Measurements from ENCODE around the gene DIPK1B.

Gene DIPK1B

GRCh38 chr9:136673088-136673974 lies 39.0 kb upstream of the DIPK1B start:
- no peak for DNase-seq

GRCh38 chr9:136673975-136674785 lies 38.2 kb upstream of the DIPK1B start:
- no peak for DNase-seq

GRCh38 chr9:136674786-136675349 lies 37.5 kb upstream of the DIPK1B start:
- DNase-seq: no peak

GRCh38 chr9:136675477-136676296 lies 36.7 kb upstream of the DIPK1B start:
- no peak for DNase-seq

- DNase-seq: no peak
Observed at GRCh38 chr9:136676297-136676794, 36.0 kb upstream of the DIPK1B start.

- DNase-seq: no peak
Observed at GRCh38 chr9:136676920-136677686, 35.3 kb upstream of the DIPK1B start.

- DNase-seq: no peak
Observed at GRCh38 chr9:136678034-136678433, 34.3 kb upstream of the DIPK1B start.

- no peak for DNase-seq
Observed at GRCh38 chr9:136678624-136679023, 33.7 kb upstream of the DIPK1B start.

- no peak for DNase-seq
Observed at GRCh38 chr9:136679431-136679941, 32.9 kb upstream of the DIPK1B start.

GRCh38 chr9:136681029-136681428 lies 31.3 kb upstream of the DIPK1B start:
- no peak for DNase-seq

GRCh38 chr9:136681945-136682699 lies 30.2 kb upstream of the DIPK1B start:
- no peak for DNase-seq

- no peak for DNase-seq
Observed at GRCh38 chr9:136682710-136683109, 29.7 kb upstream of the DIPK1B start.

GRCh38 chr9:136683173-136683745 lies 29.1 kb upstream of the DIPK1B start:
- DNase-seq: no peak

GRCh38 chr9:136683755-136684154 lies 28.6 kb upstream of the DIPK1B start:
- DNase-seq: no peak

GRCh38 chr9:136684339-136684738 lies 28.0 kb upstream of the DIPK1B start:
- DNase-seq: no peak

GRCh38 chr9:136684799-136685198 lies 27.6 kb upstream of the DIPK1B start:
- no peak for DNase-seq

- no peak for DNase-seq
Observed at GRCh38 chr9:136685216-136685615, 27.2 kb upstream of the DIPK1B start.

GRCh38 chr9:136685790-136686533 lies 26.4 kb upstream of the DIPK1B start:
- no peak for DNase-seq

- DNase-seq: no peak
Observed at GRCh38 chr9:136686534-136686793, 25.9 kb upstream of the DIPK1B start.

All from fibroblast of skin of abdomen (primary cell).